ENCODE results near the gene ATG16L2.
"Not testable (repeated sequence)": the region's sequence is repeated elsewhere in the genome, so short reads cannot be mapped to it uniquely, and the experiment has no call there.

The ATG16L2 gene

DNA sequence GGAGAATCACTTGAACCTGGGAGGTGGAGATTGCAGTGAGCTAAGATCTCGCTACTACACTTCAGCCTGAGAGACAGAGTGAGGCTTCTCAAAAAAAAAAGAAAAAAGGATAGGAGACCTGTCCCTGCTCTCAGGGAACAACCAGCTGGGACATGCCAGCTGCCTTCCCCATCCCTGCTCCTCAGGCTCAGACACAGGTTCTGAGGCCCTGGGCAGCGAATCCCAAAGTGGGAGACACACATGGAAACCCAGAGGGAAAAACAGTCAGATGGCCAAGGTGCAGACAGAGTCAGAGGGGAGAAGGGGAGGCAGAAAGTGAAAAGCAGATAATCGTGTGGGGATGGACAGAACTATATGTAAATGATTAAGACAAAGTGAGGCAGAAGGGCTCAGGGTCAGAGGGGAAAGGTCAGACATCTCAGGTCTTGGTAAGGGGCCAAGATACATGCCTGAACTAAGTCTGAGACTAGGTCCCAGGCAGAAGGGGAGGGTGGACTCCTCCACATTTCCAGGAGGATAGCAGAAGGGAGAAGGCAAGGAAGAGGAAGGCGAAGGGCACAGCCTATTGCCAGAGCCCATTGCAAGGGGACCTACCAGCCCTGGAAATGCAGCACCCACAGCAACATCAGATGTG lies 34.6 kb upstream of the ATG16L2 start:
- no peak for DNase-seq

DNA sequence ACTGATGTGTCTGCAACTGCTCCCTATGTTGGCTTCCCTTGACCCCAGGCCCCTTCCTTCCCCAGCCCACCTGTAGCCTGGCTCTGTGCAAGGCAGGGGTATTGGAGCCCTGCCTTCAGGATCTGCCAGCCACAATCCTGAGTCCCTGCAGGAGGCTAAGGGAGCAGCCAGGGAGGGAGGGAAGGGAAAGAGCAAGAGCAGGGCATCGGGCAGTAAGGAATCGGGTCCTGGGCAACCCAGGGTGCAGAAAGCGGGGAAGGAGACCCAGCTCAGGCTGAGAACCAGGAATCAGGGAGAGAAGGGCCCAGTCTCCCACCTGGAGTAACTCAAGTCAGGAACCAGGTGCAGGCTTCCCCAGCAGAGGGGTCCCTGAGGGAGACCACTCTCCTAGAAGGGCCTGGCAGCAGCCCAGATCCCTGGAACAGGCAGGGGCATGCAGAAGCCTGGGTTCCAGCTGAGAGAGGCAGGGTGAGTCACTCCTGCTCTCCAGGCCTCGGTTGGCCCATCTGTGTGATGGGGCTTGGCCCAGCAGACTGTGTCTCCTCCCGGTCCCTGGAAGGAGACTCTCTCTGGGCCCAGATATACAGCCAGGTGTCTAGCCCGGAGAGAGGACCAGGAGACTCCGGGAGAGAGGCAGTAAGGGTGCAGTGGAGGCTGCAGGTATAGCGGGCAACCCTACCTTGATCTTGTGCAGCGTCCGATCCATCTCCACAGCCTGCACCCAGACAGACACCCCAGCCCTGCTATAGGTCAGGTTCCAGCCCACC lies 33.7 kb upstream of the ATG16L2 start:
- no peak for DNase-seq

DNA sequence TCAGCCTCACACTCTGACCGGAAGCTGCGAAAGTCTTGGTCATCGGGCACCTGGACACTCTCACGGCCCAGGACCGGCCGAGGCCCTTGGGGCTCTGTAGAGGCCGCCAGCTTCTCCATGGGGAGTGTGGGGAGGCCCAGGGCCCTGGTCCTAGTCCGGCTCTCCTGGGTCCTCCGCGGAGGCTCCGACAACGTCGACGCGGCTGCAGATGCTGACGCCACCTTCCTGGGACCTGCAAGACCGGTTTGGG lies 33.2 kb upstream of the ATG16L2 start:
- no peak for DNase-seq

DNA sequence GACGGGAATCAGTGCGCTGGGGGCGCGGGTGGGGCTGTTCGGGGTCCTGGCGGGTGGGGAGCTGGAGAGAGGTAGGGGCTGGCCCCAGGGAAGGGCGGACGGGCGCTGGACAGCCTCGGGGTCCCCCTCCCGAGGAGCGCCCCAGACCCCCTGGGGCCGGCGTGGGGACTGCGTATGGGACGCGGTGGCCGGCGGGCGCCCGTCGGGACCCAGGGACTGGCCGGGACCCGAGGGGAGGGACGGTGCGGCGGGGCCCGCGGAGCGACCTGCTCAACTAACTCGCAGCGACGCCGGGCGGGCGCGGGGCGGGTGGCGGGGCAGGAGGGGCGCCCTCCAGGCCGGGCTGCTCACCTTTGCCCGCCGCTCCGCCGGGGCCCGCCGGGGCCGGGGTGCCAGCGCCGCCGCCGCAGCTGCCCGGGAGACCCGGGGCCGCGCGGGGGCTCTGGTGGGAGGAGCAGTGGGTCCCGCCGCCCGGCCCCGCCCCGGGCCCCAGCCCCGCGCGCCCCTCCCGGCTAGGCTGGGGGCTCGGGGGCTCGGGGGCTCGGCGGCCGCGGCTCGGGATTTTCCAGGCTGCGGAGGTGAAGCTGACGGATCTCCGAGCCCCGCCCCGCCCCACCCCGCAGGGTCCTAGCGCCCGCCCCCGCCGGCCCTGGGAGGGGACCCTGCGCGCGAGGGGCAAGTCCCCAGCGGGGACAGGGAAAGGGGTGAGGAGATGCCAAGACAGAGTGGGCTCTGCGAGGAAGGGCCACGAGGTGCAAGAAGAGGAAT lies 32.7 kb upstream of the ATG16L2 start:
- DNase-seq, result peak; percentile 71

GRCh38 chr11:72782081-72782920 lies 31.9 kb upstream of the ATG16L2 start:
- DNase-seq, result no peak

- DNase-seq, result no peak
Measured at GRCh38 chr11:72783144-72783905, 30.9 kb upstream of the ATG16L2 start.

DNA sequence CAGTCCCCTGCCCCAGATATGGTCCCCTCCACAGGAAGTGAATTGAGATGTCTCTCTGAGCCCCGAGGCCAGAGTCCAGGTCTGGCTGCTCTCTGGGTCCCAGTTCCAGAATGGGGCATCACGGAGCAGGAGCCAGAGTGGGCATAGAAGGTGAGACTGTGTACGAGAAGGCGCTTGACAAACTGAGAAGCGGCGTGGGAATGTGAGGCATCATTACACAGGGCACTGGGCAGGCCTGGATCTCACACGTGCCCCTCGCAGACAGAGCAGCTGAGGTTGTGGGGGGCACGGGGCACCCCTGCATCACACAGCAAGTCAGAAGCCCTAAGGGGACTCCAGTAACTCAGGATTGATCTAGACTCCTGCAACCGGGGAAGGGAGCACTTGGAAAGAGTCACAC lies 29.5 kb upstream of the ATG16L2 start:
- DNase-seq, result no peak

DNA sequence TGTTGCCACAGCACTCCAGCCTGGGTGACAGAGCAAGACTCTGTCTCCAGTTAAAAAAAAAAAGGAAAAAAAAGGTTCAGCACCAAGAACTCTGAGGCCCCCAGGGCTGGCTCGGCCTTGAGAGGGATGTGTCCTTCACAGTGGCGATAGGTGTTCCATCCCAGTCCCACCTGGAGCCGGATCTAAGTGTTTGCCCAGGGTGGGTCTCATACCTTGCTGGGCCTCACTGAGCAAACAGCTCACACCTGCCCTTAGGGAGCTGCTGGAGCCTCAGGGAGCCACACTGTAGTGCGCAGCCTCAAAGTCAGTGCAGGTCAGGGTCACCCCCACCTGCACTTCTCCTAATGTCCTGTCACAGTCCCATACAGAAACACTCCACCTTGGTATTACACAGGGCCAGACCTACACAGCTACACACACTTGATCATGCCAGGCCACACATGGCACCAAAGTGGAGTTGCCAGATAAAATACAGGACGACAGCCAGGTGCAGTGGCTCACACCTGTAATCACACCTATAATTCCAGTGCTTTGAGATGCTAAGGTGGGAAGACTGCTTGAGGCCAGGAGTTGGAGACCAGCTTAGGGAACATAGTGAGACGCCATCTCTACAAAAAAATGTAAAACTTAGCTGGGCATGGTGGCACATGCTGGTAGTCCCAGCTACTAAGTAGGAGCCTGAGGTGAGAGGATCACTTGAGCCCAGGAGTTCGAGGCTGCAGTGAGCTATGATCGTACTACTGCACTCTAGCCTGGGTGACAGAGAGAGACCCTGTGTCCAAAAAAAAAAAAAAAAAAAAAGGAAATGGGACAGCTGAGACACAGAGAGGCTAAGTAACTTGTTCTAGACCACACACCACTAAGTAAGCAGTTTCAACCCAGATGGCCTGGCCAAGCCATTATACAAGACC lies 27.7 kb upstream of the ATG16L2 start:
- DNase-seq, result no peak

- DNase-seq, result no peak
Measured at GRCh38 chr11:72787216-72788104, 26.8 kb upstream of the ATG16L2 start.

DNA sequence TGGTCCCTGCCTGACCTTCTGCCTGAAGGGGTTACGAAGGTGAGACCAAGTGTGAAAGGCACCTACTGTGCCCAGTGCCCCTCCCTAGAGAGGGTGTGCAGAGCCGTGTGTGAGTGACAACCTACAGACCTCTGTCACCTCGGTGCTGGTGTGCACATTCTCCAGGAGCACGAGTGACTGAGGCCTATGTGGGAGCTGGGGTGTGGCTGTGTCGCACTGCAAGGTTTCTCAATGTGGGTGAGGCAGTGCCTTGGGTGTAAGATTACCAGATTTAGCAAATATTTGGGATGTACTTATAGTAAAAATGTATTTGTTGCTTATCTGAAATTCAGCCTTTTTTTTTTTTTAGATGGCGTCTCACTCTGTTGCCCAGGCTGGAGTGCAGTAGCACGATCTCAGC lies 26.0 kb upstream of the ATG16L2 start:
- DNase-seq, result no peak

DNA sequence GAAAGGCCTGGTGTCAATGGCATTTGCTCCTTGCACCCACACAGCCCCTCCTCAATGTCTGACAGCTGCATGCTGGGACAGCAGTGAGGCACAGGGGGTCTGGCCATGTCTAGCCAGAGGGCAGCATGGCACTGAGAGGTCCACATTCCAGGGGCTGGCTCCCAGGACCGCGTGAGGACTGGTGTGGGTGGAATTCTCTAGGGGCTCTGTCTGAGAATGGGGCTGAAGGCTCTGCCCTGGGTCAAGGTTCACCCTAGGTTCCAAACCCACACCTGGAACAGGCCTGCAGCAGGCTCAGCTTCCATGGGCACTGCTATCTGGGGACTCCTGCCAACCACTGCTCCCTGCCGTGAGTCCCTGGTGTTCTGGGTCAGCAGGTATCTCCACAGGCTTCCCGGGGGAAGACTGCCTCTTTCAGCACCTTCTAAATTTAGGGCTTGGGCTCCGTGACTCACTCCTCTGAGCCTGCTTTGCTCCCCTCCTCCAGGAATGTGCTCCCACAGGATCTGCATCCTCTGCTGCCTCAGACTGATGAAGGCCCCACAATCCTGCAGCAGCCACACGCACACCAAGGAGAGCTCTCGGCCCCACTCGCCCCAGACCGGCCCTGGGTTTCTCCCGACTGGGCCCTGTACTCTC lies 24.6 kb upstream of the ATG16L2 start:
- no peak for DNase-seq

GRCh38 chr11:72791228-72791627 lies 23.0 kb upstream of the ATG16L2 start:
- not testable (repeated sequence) for DNase-seq

- no peak for DNase-seq
Measured at GRCh38 chr11:72792437-72793021, 21.7 kb upstream of the ATG16L2 start.

- no peak for DNase-seq
Measured at GRCh38 chr11:72793076-72793424, 21.2 kb upstream of the ATG16L2 start.

DNA sequence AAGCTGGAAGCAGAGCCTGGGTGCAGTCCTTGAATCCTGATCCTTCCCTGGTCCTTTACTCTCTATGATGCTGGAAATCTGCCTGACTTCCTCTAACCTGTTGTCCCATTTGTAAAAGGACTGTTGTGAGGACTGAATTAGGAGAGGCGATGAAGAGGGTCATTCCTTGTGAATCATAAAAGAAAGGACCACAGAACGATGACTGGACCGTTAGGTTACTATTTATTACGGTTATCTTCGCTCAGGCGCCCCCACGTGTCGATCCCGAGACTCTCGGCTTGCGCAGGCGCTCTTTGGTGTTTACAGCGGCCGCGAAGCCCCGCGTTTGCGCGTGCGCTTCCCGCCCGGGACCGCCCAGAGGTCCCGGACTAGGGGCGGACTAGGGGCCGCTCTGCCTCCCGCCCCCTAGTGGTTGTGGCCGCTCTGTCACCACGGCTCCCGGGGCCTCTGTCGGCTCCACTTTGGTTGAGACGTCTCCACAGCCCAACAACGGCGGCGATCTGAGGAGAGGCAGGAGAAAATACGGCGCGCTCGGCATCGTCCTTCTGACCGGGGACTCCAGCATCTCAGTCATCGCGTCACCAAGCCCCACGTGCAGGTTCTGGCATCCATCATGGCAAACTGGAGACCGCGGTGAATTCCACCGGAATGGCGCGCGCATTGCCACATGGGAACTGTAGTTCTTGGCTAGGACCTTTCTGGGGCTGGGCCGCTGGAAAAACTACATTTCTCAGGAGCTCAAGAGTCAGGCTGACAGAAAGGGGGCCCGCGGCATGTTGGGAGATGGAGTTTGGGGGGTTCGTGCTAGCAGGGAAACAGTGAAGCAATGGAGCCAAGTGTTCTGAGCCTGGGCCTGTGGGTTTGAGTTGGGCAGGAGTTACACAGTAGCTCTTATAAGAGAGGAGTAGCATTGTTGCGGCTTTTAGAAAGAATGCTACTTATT lies 20.5 kb upstream of the ATG16L2 start, which contains the start of gene STARD10:
STARD10 (minus strand) TSS at position 623 of the 943 bp plus-strand sequence. CDS start 12,866 bp downstream, outside the sequence.
- DNase-seq, result peak; percentile 95

DNA sequence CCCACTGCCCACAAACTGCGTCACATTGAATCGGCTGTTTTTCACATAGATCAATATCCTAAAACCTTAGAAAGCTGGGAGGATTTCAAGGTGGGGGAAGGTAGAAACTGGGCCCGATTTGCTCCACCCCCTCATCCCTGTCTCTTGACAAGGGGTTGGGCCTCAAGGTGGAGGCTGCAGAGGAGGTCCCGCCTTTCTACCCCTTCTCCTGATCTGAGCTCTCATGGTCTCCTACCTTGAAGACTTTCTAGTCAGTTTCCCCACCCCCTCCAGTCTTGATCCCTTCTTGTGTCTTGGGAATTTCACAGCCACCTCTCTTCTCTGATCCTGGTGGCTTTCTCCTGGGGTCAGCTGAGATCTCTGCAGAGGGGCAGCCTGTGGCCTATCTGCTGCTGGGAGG lies 15.8 kb upstream of the ATG16L2 start:
- DNase-seq, result no peak

GRCh38 chr11:72799441-72799840 lies 14.8 kb upstream of the ATG16L2 start:
- no peak for DNase-seq

GRCh38 chr11:72802822-72803221 lies 11.4 kb upstream of the ATG16L2 start:
- DNase-seq, result no peak
